HL-60 (cell line): ENCODE results near the gene ERMP1.

Experiments used
- DNase-seq, 2 experiments: peaks; one replicate each; pipeline ENCODE4 v3.0.0-alpha.2; 2010 to 2020; ENCODE audit warnings: low read depth in 1 of 2, low spot score in 1 of 2
- H3K27ac ChIP-seq: fragments of 250-450 bp; sonication (Bioruptor Pico); replicated peaks from 2 replicates; pipeline ENCODE4 v1.5.1; 2020; ENCODE audit warnings: mild to moderate bottlenecking, moderate library complexity
- H3K27me3 ChIP-seq: fragments of 250-450 bp; sonication (Bioruptor Pico); 2 replicates; pipeline ENCODE4 v1.5.1; 2021; ENCODE audit warnings: mild to moderate bottlenecking, moderate library complexity; ENCODE audit not compliant: insufficient read depth, poor library complexity, severe bottlenecking
- H3K4me3 ChIP-seq: replicated peaks from 2 replicates; pipeline ENCODE4 v1.5.1; 2011; ENCODE audit warnings: mild to moderate bottlenecking, control low read depth, low read length; ENCODE audit not compliant: insufficient read depth
- GABPA ChIP-seq: IDR thresholded peaks from 2 replicates; pipeline ENCODE4 v1.6.1; 2012; ENCODE audit warnings: low read depth
- POLR2AphosphoS5 ChIP-seq: IDR thresholded peaks from 2 replicates; pipeline ENCODE4 v1.6.1; 2012; ENCODE audit warnings: low read depth
- REST ChIP-seq: IDR thresholded peaks from 2 replicates; pipeline ENCODE4 v1.6.1; 2012; ENCODE audit warnings: low read depth; ENCODE audit not compliant: insufficient replicate concordance
- SPI1 ChIP-seq: IDR thresholded peaks from 2 replicates; pipeline ENCODE4 v1.6.1; 2012; ENCODE audit warnings: low read depth, mild to moderate bottlenecking, borderline replicate concordance
- TF ChIP-seq, protein P1 (sequence below): IDR thresholded peaks from one replicate; pipeline ENCODE4 v1.5.1; 2011; ENCODE audit warnings: low read length, control low read depth, inconsistent platforms; ENCODE audit not compliant: insufficient read depth

ERMP1 gene

GRCh38 chr9:5854063-5854790 lies 21.3 kb upstream of the ERMP1 start:
- no peak overlapping the region for H3K27ac ChIP-seq
- no peak overlapping the region for H3K4me3 ChIP-seq
- no peaks in the 10 kb centered on the region for H3K27me3 ChIP-seq
- TF ChIP-seq POLR2AphosphoS5 = no peak
- TF ChIP-seq SPI1 = no peak
- TF ChIP-seq REST = no peak
- TF ChIP-seq, protein P1, sequence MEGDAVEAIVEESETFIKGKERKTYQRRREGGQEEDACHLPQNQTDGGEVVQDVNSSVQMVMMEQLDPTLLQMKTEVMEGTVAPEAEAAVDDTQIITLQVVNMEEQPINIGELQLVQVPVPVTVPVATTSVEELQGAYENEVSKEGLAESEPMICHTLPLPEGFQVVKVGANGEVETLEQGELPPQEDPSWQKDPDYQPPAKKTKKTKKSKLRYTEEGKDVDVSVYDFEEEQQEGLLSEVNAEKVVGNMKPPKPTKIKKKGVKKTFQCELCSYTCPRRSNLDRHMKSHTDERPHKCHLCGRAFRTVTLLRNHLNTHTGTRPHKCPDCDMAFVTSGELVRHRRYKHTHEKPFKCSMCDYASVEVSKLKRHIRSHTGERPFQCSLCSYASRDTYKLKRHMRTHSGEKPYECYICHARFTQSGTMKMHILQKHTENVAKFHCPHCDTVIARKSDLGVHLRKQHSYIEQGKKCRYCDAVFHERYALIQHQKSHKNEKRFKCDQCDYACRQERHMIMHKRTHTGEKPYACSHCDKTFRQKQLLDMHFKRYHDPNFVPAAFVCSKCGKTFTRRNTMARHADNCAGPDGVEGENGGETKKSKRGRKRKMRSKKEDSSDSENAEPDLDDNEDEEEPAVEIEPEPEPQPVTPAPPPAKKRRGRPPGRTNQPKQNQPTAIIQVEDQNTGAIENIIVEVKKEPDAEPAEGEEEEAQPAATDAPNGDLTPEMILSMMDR = no peak
- no peak for TF ChIP-seq GABPA
- DNase-seq = no peak

GRCh38 chr9:5853617-5854016 lies 20.7 kb upstream of the ERMP1 start:
- H3K27ac ChIP-seq = no peak overlapping the region
- no peak for DNase-seq

DNA sequence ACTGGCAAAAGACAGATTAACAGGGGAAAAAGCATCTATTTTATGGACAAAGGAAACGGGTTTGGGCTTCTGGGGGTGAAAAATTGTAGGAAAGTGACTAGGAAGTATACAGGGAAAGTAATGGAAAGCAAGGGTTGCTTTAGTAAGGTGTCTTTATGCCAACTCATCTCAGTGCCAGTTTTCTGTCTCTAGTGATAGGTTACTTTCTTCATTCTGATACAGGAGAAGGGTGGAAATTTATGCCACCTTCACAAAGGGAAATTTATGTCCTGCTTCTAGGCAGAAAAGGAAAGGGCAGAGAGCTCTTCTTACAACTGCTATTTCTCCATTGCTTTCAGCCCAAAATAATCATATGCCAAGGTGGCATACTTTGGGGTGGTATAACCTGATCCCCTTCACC lies 20.1 kb upstream of the ERMP1 start:
- no peak for DNase-seq
- H3K27ac ChIP-seq = no peak overlapping the region
- H3K27me3 ChIP-seq = no peaks in the 10 kb centered on the region
- H3K4me3 ChIP-seq = no peak overlapping the region
- TF ChIP-seq, protein P1 = no peak
- TF ChIP-seq REST (no peak), POLR2AphosphoS5 (no peak), SPI1 (no peak), GABPA (no peak)

More at GRCh38 chr9:5853617-5854016, 20.7 kb upstream of the ERMP1 start:
- Histone ChIP-seq H3K4me3 (no peak overlapping the region), H3K27me3 (no peaks in the 10 kb centered on the region)
- TF ChIP-seq POLR2AphosphoS5 = no peak
- TF ChIP-seq GABPA = no peak
- no peak for TF ChIP-seq REST
- TF ChIP-seq SPI1 = no peak
- TF ChIP-seq, protein P1 = no peak
